GM19025 (cell line): ENCODE data around the gene C21orf91.
"Not testable (repeated sequence)": the region's sequence is repeated elsewhere in the genome, so short reads cannot be mapped to it uniquely, and the experiment has no call there.

Source experiments
- ATAC-seq: cut with Tn5 transposase; IDR thresholded peaks from one replicate; pipeline ENCODE4 v1.9.1; 2021; ENCODE audit warnings: mild to moderate bottlenecking, low read depth, moderate library complexity; ENCODE audit not compliant: unreplicated experiment

C21orf91 gene

DNA sequence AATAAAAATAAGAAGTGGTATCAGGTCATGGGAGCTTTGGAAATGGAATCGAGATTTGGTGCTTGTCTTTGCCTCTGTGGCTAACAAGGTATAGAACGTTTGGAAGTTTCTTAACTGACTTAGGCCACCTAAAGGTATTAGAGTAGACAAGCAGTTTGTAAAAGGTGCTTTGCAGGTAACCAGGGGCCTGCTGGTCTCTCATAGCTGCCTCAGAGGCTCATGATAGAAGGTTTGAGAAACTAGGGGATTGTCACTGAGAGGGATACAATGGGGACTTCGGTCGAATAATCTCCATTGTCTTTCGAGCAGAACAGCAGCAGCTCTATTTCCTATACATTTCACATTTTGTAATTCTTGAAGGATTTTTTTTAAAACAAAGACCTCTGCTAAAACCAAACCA, 37.6 kb downstream of the C21orf91 start:
- no peak for ATAC-seq

DNA sequence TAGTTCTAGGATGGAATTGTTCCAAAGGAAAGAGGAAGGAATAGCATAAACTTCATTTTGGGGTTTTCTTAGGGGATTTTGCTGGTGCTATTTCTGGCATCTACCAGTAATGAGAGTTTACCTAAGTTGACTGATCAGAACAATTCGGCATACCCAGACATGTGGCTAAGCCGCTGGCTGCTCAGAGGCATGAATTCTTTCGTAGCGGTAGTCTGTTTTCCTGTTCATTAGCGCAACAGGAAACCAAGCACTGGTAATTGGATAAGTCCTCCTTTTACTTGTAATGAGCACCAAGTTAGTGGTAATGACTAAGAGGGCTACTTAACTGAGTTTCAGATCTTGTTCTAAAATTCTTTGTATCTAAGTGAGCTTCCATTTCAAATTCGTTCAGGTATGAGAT, 38.6 kb downstream of the C21orf91 start:
- peak; percentile 32 for ATAC-seq

DNA sequence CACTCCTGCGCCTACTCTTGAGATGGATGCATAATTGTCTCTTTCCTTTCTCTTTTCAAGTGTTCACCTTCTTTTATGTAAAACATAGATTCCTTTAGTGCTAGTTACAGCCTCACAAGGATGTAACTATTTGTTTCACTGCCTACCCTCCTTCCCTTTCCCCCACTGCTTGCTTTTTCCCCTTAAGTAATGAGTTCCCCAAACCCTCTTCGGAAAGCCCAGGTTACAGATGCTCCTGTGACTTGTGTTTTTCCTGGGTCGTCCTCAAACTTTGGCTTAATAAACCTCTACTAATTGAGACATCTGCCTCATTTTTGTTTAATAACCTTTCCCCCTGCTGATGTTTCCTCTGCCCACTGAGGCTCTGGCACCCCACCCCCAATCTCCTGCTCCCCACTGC, 39.2 kb downstream of the C21orf91 start:
- no peak for ATAC-seq

DNA sequence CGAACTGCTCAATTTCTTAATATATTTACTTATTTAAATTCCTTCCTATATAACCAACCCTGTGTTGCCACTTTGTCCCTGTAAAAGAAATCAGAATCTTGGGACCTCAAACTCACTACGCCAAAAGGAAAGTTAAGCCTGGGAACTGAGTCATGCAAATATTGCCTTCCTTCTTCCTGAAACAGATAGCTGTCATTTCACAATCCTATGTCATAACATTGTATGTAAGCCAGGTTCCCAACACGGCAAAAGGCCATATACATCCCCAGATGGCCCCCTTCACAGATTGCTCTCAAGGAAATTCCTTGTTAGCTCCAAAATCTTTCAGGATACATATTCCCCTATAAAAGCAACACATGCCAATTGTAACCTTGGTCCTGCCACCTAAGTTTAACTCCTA, 39.7 kb downstream of the C21orf91 start:
- no peak for ATAC-seq

DNA sequence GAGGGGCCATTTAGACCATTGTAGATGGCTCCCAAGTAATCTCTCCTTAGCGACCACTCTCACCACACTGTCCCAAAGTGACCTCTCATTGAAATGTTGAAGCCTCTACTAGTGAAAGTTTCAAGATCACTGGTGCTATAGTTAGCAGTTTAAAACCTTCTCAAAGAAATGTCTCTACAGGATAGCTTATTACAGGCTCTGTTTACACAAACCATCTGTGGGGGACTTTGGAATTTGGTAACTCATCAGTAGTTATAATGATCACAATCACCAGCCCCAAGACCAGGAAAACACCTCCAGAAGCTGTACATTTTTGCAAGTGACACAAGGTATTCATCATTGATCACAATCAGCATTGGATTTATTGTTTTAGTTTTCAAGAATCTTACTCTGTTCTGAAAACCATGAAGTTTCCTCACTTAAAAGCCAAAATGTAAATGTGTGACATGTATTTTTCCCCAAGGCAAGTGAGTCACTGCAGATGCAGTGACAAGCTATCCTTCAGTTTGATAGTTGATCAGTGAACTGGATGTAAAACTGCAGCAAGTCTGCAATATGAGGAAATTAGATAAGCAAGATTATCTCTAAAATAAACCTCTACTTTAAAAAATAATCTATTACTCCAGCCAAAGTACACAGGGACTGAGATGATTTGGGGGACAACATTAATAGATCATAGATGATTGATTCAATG, 41.9 kb downstream of the C21orf91 start:
- ATAC-seq, result no peak

- peak; percentile 61 for ATAC-seq
These were observed 43.6 kb downstream of the C21orf91 start for GRCh38 chr21:17775431-17776126.

DNA sequence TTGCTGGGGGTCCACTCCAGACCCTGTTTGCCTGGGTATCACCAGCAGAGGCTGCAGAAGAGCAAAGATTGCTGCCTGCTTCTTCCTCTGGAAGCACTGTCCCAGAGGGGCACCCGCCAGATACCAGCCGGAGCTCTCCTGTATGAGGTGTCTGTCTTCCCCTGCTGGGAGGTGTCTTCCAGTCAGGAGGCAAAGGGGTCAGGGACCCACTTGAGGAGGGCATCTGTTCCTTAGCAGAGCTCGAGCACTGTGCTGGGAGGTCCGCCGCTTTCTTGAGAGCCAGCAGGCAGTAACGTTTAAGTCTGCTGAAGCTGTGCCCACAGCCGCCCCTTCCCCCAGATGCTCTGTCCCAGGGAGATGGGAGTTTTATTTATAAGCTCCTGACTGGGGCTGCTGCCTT, 44.1 kb downstream of the C21orf91 start:
- not testable (repeated sequence) for ATAC-seq

DNA sequence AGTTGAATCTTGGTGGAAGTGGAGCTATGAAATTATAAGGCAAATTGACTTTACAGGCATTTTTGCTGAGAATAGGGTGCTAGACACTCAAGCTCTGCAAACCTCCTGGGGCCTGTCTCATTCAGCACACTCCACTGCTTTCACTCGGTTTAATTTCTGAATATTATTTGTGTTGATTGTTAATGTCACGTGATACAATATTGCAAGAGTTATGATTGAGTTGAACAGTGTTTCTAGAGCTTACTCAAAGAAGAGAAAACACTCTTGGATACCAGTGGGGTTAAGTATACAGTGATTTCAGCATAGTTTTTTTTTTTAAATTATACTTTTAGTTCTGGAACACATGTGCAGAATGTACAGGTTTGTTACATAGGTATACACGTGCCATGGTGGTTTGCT, 49.7 kb downstream of the C21orf91 start:
- ATAC-seq, result no peak

- no peak for ATAC-seq
These were observed 50.2 kb downstream of the C21orf91 start for GRCh38 chr21:17768840-17769446.

DNA sequence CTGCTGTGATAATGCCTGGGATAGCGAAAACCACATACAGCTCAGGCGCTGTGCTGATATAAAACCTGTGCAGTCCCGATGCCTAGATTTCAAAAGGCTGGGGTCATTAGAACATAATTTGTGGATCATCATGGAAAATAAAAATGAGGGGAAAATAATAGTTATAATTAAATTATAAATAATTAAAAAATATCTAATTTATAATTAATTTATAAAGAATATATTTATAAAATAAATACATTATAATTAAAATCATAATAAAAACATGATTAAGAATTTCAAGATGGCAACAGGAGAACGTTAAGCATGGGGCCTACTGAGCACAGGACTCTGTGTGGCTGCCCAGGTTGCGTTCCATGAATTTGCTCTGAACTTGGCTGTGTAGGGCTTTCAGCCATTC, 53.9 kb downstream of the C21orf91 start:
- no peak for ATAC-seq

GRCh38 chr21:17763288-17764037, 55.7 kb downstream of the C21orf91 start:
- ATAC-seq, result no peak

DNA sequence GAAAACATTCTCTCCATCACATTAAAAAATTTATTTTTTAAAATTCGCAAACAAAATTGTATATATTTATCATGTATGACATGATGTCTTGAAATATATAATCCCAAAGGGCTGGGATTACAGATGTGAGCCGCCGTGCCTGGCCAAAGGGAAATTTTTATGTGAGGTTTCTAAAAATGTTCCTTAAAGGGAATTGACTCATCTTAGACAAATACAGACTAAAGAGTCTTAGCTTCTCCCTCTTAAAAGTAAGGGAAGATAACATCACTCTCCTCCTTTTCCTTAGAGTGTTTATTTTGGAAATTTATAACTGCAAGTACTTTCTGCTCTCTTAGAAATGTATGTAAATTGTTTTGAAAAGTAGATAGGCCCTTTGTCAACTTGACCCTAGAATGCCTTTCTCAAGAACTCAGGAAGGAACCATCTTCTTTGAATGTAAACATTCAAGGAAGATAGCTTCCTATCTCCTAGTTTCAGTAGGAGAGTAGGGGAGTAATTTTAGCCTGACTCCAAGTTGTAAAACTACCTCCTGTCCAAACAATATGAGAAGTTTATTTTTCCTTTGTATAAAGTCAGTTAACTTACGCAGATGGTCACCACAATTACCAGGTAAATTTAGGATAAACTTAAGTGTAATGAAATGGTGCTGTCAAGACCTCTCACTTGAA, 59.5 kb downstream of the C21orf91 start:
- ATAC-seq, result no peak

DNA sequence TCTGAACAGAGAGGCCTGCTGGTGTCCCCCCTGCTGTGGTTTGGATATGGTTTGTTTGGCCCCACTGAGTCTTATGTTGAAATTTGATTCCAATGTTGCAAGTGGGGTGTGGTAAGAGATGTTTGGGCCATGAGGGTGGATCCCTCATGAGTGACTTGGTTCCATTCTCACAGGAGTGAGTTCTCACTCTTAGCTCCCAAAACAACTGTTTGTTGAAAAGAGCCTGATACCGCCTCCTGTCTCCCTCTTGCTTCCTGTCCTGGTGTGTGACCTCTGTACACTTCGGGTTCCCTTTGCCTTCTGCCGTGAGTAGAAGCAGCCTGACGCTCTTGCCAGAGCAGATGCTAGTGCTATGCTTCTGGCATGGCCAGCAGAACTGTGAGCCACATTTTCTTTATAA, 60.5 kb downstream of the C21orf91 start:
- ATAC-seq, result no peak

DNA sequence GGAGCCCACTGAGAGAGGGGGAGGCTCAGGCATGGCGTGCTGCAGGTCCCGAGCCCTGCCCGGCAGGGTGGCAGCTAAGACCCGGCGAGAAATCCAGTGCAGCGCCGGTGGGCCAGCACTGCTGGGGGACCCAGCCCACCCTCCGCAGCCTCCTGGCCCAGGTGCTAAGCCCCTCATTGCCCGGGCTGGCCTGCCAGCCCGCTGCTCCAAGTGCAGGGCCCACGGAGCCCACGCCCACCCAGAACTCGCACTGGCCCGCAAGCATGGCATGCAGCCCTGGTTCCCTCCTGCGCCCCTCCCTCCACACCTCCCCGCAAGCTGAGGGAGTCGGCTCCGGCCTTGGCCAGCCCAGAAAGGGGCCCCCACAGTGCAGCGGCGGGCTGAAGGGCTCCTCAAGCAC, 61.5 kb downstream of the C21orf91 start:
- ATAC-seq, result no peak

GRCh38 chr21:17753736-17754135, 65.4 kb downstream of the C21orf91 start:
- no peak for ATAC-seq

DNA sequence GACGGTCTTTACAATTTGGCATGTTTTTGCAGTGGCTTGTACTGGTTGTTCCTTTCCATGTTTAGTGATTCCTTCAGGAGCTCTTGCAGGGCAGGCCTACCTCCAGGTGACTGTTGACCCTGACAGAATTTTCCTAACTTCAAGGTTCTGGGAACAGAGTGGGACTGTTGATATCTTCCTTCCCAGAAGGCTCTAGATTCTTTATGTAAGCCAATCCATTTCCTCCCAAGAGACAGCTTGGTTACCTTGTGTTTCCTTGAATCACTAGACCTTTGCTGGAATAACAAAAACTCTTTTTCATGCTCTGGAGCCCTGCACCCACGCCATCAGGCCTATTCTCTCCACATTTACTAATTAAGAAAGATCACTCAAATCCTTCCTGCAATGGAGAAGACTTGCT, 67.0 kb downstream of the C21orf91 start:
- ATAC-seq, result no peak

DNA sequence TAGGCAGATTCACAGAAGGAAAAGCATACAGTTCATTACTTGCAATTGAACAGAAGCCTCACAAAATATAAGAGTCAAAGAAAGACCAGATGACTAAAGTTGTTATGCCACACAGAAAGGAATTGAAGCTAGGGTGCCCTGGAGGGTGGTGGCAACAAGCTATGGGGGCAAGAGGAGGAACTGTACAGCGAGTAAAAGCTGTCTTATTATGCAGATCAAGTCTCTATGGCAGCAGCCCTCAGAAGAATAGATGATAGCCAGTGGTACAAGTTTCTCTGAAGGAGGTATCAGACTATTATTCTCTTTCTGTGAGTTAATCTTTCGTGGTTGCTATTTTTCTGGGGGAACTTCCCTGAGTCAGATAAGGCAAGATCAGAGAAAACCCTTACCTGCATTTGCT, 72.2 kb downstream of the C21orf91 start:
- ATAC-seq, result no peak

- ATAC-seq, result no peak
These were observed 74.1 kb downstream of the C21orf91 start for GRCh38 chr21:17745086-17745485.

GRCh38 chr21:17742940-17743592, 76.1 kb downstream of the C21orf91 start:
- ATAC-seq, result no peak

- ATAC-seq, result no peak
These were observed 77.0 kb downstream of the C21orf91 start for GRCh38 chr21:17742181-17742580.
